SW480 (cell line): ENCODE measurements around the gene ZP3.
"Not testable (repeated sequence)": the region's sequence is repeated elsewhere in the genome, so short reads cannot be mapped to it uniquely, and the experiment has no call there.

ENCODE experiments used
- DNase-seq: peaks from one replicate; pipeline ENCODE4 v3.0.0-alpha.2; 2016; ENCODE audit warnings: low spot score

ZP3 gene

GRCh38 chr7:76485822-76486610, 61.3 kb downstream of the ZP3 start:
- DNase-seq = not testable (repeated sequence)

GRCh38 chr7:76486618-76487017, 61.9 kb downstream of the ZP3 start:
- DNase-seq = not testable (repeated sequence)

- not testable (repeated sequence) for DNase-seq
Measured at GRCh38 chr7:76487969-76488368, 63.2 kb downstream of the ZP3 start.
